HepG2 (cell line): ENCODE measurements around the gene SLC26A5. TPM values are rescaled to one million over a fixed set of nuclear protein-coding genes. Genes with fewer than 3 reads are reported as not detected.

ENCODE experiments used
- EHMT2 ChIP-seq: fragments of 200-600 bp; sonication (generic); IDR thresholded peaks from 2 replicates; pipeline ENCODE4 v1.7.0; 2017; ENCODE audit warnings: antibody characterized with exemption, low read depth, low read length, borderline replicate concordance
- FOSL2 ChIP-seq: sonication (generic); formaldehyde crosslinking; IDR thresholded peaks from 2 replicates; pipeline ENCODE4 v1.4.0; 2020; ENCODE audit warnings: missing genetic modification reagents
- FOXC1 ChIP-seq: sonication (generic); formaldehyde crosslinking; IDR thresholded peaks from 2 replicates; pipeline ENCODE4 v1.8.0; 2022; ENCODE audit warnings: mild to moderate bottlenecking, missing genetic modification reagents, borderline replicate concordance
- HDAC2 ChIP-seq: sonication (generic); formaldehyde crosslinking; IDR thresholded peaks from 2 replicates; pipeline ENCODE4 v1.4.0; 2020; ENCODE audit warnings: missing genetic modification reagents
- NR2F1 ChIP-seq, 2 experiments: fragments of 450-650 bp in 1 of 2; formaldehyde crosslinking in 1 of 2; IDR thresholded peaks; 2 replicates each; pipeline versions ENCODE4 v1.5.0 to v1.6.1; 2016 to 2020; ENCODE audit warnings: mild to moderate bottlenecking in 1 of 2, missing compliant biosample characterization in 1 of 2, missing genetic modification reagents in 1 of 2, moderate library complexity in 1 of 2
- PLSCR1 ChIP-seq: sonication (generic); formaldehyde crosslinking; IDR thresholded peaks from 2 replicates; pipeline ENCODE4 v1.5.0; 2020; ENCODE audit warnings: missing genetic modification reagents, mild to moderate bottlenecking, borderline replicate concordance
- PRDM10 ChIP-seq: sonication (generic); formaldehyde crosslinking; IDR thresholded peaks from 2 replicates; pipeline ENCODE4 v1.4.0; 2020; ENCODE audit warnings: low read depth, missing genetic modification reagents
- PREB ChIP-seq: sonication (generic); formaldehyde crosslinking; IDR thresholded peaks from 2 replicates; pipeline ENCODE4 v1.4.0; 2020; ENCODE audit warnings: missing genetic modification reagents
- SNAPC5 ChIP-seq: sonication (generic); formaldehyde crosslinking; IDR thresholded peaks from 2 replicates; pipeline ENCODE4 v1.8.1; 2023; ENCODE audit warnings: mild to moderate bottlenecking, missing genetic modification reagents, borderline replicate concordance
- SUZ12 ChIP-seq: fragments of 150-350 bp; IDR thresholded peaks from 2 replicates; pipeline ENCODE4 v1.6.1; 2014; ENCODE audit warnings: low read depth, low read length
- TBX2 ChIP-seq: sonication (generic); formaldehyde crosslinking; IDR thresholded peaks from 2 replicates; pipeline ENCODE4 v1.5.0; 2020; ENCODE audit warnings: missing genetic modification reagents, mild to moderate bottlenecking, borderline replicate concordance
- TRIM22 ChIP-seq: fragments of 450-650 bp; IDR thresholded peaks from 2 replicates; pipeline ENCODE4 v1.6.1; 2017
- ZFYVE20 ChIP-seq: sonication (generic); formaldehyde crosslinking; IDR thresholded peaks from 2 replicates; pipeline ENCODE4 v1.8.0; 2023; ENCODE audit warnings: low read depth, mild to moderate bottlenecking, moderate library complexity, missing genetic modification reagents, borderline replicate concordance
- ZNF12 ChIP-seq: sonication (generic); formaldehyde crosslinking; IDR thresholded peaks from 2 replicates; pipeline ENCODE4 v1.5.0; 2020; ENCODE audit warnings: missing genetic modification reagents
- ZNF34 ChIP-seq: sonication (generic); formaldehyde crosslinking; IDR thresholded peaks from 2 replicates; pipeline ENCODE4 v1.4.0; 2020; ENCODE audit warnings: mild to moderate bottlenecking, missing genetic modification reagents, borderline replicate concordance
- ZNF414 ChIP-seq: sonication (generic); formaldehyde crosslinking; IDR thresholded peaks from 2 replicates; pipeline ENCODE4 v1.5.0; 2020; ENCODE audit warnings: missing genetic modification reagents
- ZNF501 ChIP-seq: sonication (generic); formaldehyde crosslinking; IDR thresholded peaks from 2 replicates; pipeline ENCODE4 v1.5.1; 2020; ENCODE audit warnings: mild to moderate bottlenecking, moderate library complexity, missing genetic modification reagents
- ZNF749 ChIP-seq: sonication (generic); formaldehyde crosslinking; IDR thresholded peaks from 2 replicates; pipeline ENCODE4 v1.8.0; 2022; ENCODE audit warnings: mild to moderate bottlenecking, missing genetic modification reagents, moderate library complexity, borderline replicate concordance
- ZNF777 ChIP-seq: sonication (generic); formaldehyde crosslinking; IDR thresholded peaks from 2 replicates; pipeline ENCODE4 v1.4.0; 2020; ENCODE audit warnings: missing genetic modification reagents
- ZSCAN20 ChIP-seq: sonication (generic); formaldehyde crosslinking; IDR thresholded peaks from 2 replicates; pipeline ENCODE4 v1.4.0; 2020; ENCODE audit warnings: missing genetic modification reagents, mild to moderate bottlenecking, borderline replicate concordance
- polyA plus RNA-seq, 8 experiments: library from polyadenylated mRNA; depleted of rRNA in 3 of 8; stranded (reverse) in 7 of 8; unstranded in 1 of 8; fragments of >200 nt; fragmentation: Illumina TruSeq in 4 of 8; extraction: Trizol in 4 of 8; gene quantifications; 2 replicates each; pipeline versions ENCODE4 v1.2.1 to v1.2.3, GENCODE V29; 2011 to 2016; ENCODE audit warnings: low read depth in 4 of 8, missing spikeins in 1 of 8, mixed read lengths in 1 of 8; ENCODE audit not compliant: insufficient read depth in 1 of 8
- total RNA-seq, 5 experiments: library from RNA; depleted of rRNA; stranded (reverse); fragments of >200 nt; fragmentation: Illumina TruSeq; extraction: Trizol; gene quantifications; 2 replicates each; pipeline ENCODE4 v1.2.3, GENCODE V29; 2016; ENCODE audit warnings: low read depth in 1 of 5

The SLC26A5 gene
- total and polyA plus RNA-seq, 2 of the 13 experiments (the other 11 are each of a cell fraction or from before 2014, with no cell fraction given) = 0.08 to 0.11 TPM

- TF ChIP-seq ZNF749 (CRISPR knock-in tag) (peak; percentile 69; the same call in 1 of the 2 replicates), ZNF34 (0 out of 2 replicates have a peak, but pooled peaks have one; percentile 41), EHMT2 (peak; percentile 66; the same call in 1 of the 2 replicates), PLSCR1 (CRISPR knock-in tag) (no peak), HDAC2 (CRISPR knock-in tag) (peak; percentile 87), FOXC1 (CRISPR knock-in tag) (peak; percentile 88; the same call in 1 of the 2 replicates), PREB (no peak), ZSCAN20 (CRISPR knock-in tag) (peak; percentile 22; the same call in 1 of the 2 replicates), TBX2 (CRISPR knock-in tag) (peak; percentile 76), NR2F1 (CRISPR knock-in tag; IDR thresholded peaks at IDR 0.05) (no peak; a peak in 1 of 4 replicates), ZNF414 (CRISPR knock-in tag) (peak; percentile 99), PRDM10 (peak; percentile 88), SUZ12 (no peak), TRIM22 (no peak), FOSL2 (CRISPR knock-in tag) (peak; percentile 67; the same call in 1 of the 2 replicates), ZNF501 (CRISPR knock-in tag) (peak; percentile 90), ZNF12 (peak; percentile 76; the same call in 1 of the 2 replicates), ZFYVE20 (0 out of 2 replicates have a peak, but pooled peaks have one; percentile 51), ZNF777 (CRISPR knock-in tag) (peak; percentile 41; the same call in 1 of the 2 replicates), SNAPC5 (CRISPR knock-in tag) (no peak)
Observed at GRCh38 chr7:103344453-103345149, 101.4 kb downstream of the SLC26A5 start, which contains the start of gene DNAJC2 (continued).
